ENCODE results near the gene REXO5. TPM values are rescaled to one million over a fixed set of nuclear protein-coding genes. Genes with fewer than 3 reads are reported as not detected.

Gene REXO5
- total RNA-seq, 2 donors from 2014 or later, result 2.3 to 3.6 TPM

DNA sequence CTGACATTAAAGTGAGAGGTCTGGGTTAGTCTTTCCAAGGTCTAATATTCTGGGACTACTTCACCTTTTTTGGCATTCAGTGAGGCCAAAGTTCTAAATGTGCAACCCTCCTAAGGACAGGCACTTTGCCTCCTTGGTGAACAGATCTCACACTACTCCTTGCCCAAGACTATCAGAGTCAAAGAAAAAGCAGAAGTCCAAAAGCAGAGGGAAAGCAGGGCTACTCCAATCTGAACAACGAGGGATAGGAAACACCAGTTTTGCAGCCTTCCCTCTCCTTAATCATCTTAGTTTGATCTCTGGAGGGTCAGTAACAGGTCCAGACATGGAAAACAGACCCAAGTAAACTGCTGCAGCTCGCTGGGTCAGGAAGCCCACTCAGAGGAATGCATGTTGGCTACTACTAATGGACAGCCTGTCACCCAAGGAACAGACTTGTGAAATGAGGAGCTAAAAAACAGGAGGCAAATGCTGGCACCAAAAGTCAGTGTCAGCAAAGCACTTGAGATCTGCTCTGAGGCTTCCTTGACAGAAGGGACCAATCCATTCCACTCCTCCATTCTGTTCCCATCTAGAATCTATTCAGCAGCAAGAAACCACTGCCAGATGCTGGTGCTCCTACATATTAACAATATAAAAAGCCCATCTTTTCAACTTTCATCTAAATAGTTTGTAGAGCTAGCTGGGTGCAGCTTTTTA, 63.9 kb downstream of the REXO5 start:
- no peak for TF ChIP-seq POLR2A (IDR thresholded peaks at IDR 0.05)
- TF ChIP-seq, protein P1, sequence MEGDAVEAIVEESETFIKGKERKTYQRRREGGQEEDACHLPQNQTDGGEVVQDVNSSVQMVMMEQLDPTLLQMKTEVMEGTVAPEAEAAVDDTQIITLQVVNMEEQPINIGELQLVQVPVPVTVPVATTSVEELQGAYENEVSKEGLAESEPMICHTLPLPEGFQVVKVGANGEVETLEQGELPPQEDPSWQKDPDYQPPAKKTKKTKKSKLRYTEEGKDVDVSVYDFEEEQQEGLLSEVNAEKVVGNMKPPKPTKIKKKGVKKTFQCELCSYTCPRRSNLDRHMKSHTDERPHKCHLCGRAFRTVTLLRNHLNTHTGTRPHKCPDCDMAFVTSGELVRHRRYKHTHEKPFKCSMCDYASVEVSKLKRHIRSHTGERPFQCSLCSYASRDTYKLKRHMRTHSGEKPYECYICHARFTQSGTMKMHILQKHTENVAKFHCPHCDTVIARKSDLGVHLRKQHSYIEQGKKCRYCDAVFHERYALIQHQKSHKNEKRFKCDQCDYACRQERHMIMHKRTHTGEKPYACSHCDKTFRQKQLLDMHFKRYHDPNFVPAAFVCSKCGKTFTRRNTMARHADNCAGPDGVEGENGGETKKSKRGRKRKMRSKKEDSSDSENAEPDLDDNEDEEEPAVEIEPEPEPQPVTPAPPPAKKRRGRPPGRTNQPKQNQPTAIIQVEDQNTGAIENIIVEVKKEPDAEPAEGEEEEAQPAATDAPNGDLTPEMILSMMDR (IDR thresholded peaks at IDR 0.05), result no peak
- WGBS, 2 donors, result 76 to 87% methylated on average over 2 of the region's 2 CpGs
- Histone ChIP-seq H3K36me3 (replicated peaks in 1 of 2; ENCODE audit: insufficient read depth in 1 of 2, low read depth in 2 of 2) (no peaks in the 10 kb centered on the region), H3K4me3 (no peak overlapping the region), H3K27ac (peak overlapping the region in 1 of 4 donors; percentile 15), H3K9me3 (no peaks in the 10 kb centered on the region), H3K4me1 (peaks cover 69% of the 10 kb centered on the region), H3K27me3 (no peaks in the 10 kb centered on the region)
- intact Hi-C loops (cut with DNase I), result no loop called here
- DNase-seq (no peak), ATAC-seq (no peak)

DNA sequence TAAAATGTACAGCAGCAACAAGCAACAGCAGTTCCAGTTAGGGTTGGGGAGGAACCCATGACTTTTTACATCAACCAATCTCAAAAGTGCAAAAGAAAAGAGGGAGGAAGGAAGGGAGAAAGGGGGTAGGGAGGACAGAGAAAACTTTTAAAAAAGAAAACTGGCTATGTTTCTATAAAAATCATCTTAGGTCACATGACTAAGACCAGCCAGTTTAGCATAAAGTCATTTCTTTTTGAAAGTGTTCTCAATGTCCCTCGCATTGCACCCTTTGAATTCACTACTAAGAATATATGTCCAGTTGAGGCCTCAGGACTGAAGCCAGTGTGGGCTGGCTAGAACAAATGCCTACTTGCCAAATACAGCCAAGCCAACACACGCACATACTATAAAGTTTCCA, 64.9 kb downstream of the REXO5 start:
- H3K27ac ChIP-seq, result no peak overlapping the region

GRCh38 chr16:20871941-20872815, 65.9 kb downstream of the REXO5 start:
- no peak overlapping the region for H3K4me3 ChIP-seq
- H3K27ac ChIP-seq, result no peak overlapping the region
- H3K27me3 ChIP-seq, result no peaks in the 10 kb centered on the region
- peaks cover 50% of the 10 kb centered on the region for H3K4me1 ChIP-seq
- TF ChIP-seq, protein P1 (IDR thresholded peaks at IDR 0.05), result no peak
- no peak for TF ChIP-seq POLR2A (IDR thresholded peaks at IDR 0.05)
- no peak for ATAC-seq
- H3K36me3 ChIP-seq (replicated peaks in 1 of 2; ENCODE audit: insufficient read depth in 1 of 2, low read depth in 2 of 2), result no peaks in the 10 kb centered on the region
- WGBS, 2 donors, result 69 to 79% methylated on average over 9 of the region's 9 CpGs
- no peaks in the 10 kb centered on the region for H3K9me3 ChIP-seq
- no peak for DNase-seq
- intact Hi-C loops (cut with DNase I), result no loop called here

More for the DNA sequence above, 64.9 kb downstream of the REXO5 start:
- Histone ChIP-seq H3K4me1 (peaks cover 59% of the 10 kb centered on the region), H3K4me3 (no peak overlapping the region), H3K27me3 (no peaks in the 10 kb centered on the region), H3K9me3 (no peaks in the 10 kb centered on the region), H3K36me3 (replicated peaks in 1 of 2; ENCODE audit: insufficient read depth in 1 of 2, low read depth in 2 of 2) (no peaks in the 10 kb centered on the region)
- DNase-seq, result no peak
- no peak for ATAC-seq
- no peak for TF ChIP-seq POLR2A (IDR thresholded peaks at IDR 0.05)
- TF ChIP-seq, protein P1 (IDR thresholded peaks at IDR 0.05), result no peak
- intact Hi-C loops (cut with DNase I), result no loop called here
- WGBS, 2 donors, result 42 to 64% methylated on average over 2 of the region's 2 CpGs

- H3K27ac ChIP-seq, result no peak overlapping the region
- TF ChIP-seq POLR2A (IDR thresholded peaks at IDR 0.05), result no peak
- TF ChIP-seq, protein P1 (IDR thresholded peaks at IDR 0.05), result no peak
- H3K9me3 ChIP-seq, result no peaks in the 10 kb centered on the region
- H3K36me3 ChIP-seq (replicated peaks in 1 of 2; ENCODE audit: insufficient read depth in 1 of 2, low read depth in 2 of 2), result no peaks in the 10 kb centered on the region
- ATAC-seq, result no peak
- no peak for DNase-seq
- intact Hi-C loops (cut with DNase I), result no loop called here
- no peak overlapping the region for H3K4me3 ChIP-seq
- 93 to 98% methylated on average over 3 of the region's 3 CpGs for WGBS, 2 donors
- no peaks in the 10 kb centered on the region for H3K27me3 ChIP-seq
- H3K4me1 ChIP-seq, result peaks cover 48% of the 10 kb centered on the region
Observed at GRCh38 chr16:20873331-20873730, 67.0 kb downstream of the REXO5 start.

Data from body of pancreas (tissue), 4 donors.